ENCODE results near the gene USP38.
"Not testable (repeated sequence)": the region's sequence is repeated elsewhere in the genome, so short reads cannot be mapped to it uniquely, and the experiment has no call there.

USP38 gene, protein sequence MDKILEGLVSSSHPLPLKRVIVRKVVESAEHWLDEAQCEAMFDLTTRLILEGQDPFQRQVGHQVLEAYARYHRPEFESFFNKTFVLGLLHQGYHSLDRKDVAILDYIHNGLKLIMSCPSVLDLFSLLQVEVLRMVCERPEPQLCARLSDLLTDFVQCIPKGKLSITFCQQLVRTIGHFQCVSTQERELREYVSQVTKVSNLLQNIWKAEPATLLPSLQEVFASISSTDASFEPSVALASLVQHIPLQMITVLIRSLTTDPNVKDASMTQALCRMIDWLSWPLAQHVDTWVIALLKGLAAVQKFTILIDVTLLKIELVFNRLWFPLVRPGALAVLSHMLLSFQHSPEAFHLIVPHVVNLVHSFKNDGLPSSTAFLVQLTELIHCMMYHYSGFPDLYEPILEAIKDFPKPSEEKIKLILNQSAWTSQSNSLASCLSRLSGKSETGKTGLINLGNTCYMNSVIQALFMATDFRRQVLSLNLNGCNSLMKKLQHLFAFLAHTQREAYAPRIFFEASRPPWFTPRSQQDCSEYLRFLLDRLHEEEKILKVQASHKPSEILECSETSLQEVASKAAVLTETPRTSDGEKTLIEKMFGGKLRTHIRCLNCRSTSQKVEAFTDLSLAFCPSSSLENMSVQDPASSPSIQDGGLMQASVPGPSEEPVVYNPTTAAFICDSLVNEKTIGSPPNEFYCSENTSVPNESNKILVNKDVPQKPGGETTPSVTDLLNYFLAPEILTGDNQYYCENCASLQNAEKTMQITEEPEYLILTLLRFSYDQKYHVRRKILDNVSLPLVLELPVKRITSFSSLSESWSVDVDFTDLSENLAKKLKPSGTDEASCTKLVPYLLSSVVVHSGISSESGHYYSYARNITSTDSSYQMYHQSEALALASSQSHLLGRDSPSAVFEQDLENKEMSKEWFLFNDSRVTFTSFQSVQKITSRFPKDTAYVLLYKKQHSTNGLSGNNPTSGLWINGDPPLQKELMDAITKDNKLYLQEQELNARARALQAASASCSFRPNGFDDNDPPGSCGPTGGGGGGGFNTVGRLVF

DNA sequence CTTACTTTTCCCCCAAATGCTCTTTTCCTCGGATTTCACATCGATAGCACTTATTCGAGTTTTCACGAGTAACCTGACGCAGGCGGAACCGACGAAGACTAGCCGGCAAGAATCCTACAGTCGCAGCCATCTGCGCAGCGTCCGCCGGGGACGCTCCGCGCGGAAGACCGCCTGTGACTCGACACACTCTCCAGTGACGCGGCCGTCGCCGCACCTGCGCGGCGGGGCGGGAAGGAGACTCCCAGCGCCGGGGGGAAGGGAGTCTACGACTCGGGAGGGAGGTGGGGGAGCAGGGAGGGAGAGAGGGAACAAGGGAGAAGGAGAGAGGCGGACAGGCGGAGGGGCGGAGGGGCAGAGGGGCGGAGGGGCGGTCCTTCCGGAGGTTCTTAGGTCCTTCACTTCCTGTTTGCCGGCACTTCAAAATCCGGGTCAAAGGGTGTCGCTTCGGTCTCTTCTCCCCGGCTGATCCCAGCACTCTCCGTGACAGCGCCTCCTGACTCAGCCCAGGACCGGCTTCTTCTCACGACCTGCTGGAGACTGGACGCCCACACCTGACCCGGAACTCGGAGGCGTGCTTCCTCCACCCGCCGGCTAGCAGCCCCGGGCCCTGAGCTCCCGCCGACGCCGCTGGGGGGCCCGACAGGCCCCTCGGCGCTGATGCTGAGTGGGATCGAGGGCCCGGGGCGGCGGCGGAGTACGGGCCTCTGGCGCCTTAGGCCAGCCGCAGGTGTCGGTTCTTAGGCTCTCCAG, at the start of gene USP38:
TSS of gene USP38 (plus strand) at position 415 of the 750 bp plus-strand sequence. CDS start 534 bp downstream, outside the sequence.
- DNase-seq (ENCODE audit: low read depth) = peak; percentile 87

DNA sequence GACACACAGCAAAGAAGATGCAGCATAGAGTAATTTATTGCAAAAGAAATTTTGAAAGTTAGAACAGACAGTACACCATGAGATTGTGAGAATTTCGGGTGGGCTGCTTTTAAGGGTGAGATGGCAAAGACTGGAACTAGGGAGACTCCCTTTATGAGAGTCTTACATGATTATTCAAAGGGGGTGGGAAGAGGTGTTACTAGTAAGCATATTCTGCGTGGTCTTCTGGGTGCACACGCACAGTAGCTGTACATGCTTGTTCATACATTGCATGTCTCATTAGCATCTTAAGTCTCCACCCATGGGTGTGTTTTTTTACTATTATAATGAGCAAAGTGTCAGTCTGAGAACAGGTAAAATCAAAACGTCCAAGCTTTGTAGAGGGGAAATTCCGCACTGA, 49.4 kb upstream of the USP38 start:
- no peak for DNase-seq (ENCODE audit: low read depth)

DNA sequence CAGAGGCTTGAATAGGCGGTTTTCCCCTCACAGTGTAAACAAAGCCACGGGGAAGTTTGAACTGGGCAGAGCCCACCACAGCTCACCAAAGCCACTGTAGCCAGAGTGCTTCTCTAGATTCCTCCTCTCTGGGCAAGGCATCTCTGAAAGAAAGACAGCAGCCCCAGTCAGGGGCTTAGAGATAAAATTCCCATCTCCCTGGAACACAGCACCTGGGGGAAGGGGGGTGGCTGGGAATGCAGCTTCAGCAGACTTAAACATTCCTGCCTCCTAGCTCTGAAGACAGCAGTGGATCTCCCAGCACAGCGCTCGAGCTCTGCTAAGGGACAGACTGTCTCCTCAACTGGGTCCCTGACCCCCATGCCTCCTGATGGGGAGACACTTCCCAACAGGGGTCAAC, 44.0 kb upstream of the USP38 start:
- DNase-seq (ENCODE audit: low read depth) = no peak

DNA sequence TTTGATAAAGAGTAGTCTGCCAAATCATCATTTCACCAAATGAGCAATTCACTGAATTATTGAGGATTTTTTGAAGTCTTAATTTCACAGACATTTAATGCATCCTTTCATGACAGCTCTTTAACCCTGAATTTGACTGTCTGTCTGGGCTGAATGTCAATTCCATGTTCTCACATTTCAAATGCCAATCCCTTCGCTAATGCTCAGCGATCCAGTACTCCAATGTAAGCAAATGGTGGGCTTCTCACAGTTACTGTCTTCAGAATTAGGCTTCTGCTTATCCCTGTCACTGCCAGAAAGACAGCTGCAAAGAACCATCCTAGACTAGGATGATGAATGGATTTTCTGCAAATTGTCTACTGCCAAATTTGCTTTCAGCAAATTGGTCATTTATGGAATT, 36.2 kb upstream of the USP38 start:
- no peak for DNase-seq (ENCODE audit: low read depth)

DNA sequence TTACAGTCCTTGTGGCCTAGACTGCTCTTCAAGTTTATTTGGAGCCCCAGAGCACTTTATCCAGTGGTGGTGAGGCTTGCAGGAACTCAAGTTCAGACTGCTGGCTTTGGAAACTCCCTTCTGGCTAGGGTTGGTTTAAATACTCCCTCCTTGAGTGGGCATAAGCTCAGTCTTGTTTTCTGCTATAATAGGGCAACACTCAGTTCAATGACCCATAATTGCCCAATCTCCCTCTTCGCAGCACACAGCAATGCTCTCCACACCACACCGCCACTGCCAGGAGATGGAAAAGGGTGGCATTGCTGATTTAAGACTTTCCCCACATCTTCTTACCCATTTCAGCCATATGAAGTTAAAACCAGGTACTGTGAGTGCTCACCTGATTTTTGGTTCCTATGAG, 27.9 kb upstream of the USP38 start:
- no peak for DNase-seq (ENCODE audit: low read depth)

DNA sequence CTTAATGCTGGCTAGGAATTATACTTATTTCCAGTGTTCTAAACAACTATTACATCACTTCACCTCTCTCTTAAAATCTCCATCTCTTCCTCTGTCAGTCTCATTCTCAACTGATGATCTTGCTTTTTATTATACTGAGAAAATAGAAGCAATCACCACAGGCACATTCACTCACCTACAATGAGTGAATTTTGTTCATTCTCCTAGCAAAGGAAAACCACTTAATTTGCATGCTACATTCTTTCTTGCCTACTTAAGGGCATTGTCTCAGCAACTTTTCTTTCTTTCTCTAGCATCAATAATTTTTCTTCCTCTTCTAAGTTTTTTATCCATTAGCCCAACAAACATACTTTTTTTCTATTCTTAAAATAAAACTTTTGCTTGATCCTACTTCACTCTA, 21.1 kb upstream of the USP38 start:
- no peak for DNase-seq (ENCODE audit: low read depth)

DNA sequence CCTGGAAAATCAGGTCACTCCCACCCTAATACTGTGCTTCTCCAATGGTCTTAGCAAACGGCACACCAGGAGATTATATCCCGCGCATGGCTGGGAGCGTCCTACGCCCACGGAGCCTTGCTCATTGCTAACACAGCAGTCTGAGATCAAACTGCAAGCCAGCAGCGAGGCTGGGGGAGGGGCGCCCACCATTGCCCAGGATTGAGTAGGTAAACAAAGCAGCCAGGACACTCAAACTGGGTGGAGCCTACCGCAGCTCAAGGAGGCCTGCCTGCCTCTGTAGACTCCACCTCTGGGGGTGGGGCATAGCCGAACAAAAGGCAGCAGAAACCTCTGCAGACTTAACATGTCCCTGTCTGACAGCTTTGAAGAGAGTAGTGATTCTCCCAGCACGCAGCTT, 18.0 kb upstream of the USP38 start:
- not testable (repeated sequence) for DNase-seq (ENCODE audit: low read depth)

DNA sequence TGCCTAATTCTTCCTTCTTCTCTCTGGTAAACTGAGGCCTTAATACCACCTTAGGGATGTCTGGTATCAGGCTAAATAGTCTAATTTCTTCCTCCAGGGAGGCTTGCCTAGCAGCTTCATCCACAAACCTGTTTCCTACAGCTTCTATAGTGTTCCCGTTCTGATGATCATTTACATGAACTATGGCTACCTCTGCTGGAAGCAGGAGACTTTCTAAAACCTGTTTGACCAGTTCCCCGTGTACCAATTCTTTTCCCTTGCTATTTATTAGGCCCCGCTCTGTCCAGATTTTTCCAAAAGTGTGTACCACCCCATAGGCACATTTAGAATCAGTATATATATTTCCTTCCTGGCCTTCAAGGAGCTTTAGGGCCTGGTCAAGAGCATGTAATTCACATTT, 5.8 kb upstream of the USP38 start:
- DNase-seq (ENCODE audit: low read depth) = no peak

DNA sequence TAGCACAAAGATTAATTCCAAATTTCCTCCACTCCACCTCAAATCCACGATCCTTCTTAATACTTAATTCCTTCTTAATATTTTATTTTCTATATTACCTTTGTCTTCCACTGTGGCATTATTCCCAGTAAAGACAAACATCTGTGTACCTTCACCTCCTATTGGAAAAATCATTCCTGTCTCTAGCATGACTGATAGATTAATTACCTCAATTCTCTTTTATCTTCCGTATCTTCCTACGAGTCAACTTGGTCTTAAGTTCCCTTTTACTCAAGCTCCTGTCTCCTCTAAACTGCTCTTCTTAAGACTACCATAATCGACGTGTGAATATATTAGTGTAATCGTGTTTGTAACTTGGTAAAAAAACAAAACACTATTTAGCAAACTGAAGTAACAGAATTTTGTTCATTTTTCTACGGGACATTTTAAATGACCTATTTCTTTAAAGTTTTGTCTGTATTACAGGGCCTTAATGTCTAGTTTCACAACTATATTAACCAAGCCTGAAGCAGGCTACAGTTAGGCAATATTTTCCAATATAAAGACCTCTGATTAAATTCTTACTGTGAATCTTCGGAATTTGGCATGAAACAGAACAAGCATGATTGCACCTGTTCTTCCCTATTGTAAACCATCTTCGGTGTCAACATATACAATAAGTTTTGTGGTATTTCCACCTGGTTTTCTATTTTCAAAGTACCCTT, 1.1 kb upstream of the USP38 start:
- no peak for DNase-seq (ENCODE audit: low read depth)

DNA sequence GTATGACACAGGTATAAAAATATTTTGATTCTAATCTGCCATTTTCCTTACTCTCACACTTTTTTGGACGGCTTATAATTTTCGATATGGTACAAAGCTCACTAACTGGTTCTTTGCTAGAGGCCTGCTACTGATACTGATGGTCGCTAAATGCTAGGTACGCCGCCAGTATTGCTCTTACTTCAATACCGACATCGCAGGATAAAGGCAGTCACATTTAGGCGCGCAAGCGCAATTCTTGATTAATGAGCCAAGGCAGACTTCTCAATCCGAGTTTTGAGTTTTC, 557 bp upstream of the USP38 start:
- no peak for DNase-seq (ENCODE audit: low read depth)

DNA sequence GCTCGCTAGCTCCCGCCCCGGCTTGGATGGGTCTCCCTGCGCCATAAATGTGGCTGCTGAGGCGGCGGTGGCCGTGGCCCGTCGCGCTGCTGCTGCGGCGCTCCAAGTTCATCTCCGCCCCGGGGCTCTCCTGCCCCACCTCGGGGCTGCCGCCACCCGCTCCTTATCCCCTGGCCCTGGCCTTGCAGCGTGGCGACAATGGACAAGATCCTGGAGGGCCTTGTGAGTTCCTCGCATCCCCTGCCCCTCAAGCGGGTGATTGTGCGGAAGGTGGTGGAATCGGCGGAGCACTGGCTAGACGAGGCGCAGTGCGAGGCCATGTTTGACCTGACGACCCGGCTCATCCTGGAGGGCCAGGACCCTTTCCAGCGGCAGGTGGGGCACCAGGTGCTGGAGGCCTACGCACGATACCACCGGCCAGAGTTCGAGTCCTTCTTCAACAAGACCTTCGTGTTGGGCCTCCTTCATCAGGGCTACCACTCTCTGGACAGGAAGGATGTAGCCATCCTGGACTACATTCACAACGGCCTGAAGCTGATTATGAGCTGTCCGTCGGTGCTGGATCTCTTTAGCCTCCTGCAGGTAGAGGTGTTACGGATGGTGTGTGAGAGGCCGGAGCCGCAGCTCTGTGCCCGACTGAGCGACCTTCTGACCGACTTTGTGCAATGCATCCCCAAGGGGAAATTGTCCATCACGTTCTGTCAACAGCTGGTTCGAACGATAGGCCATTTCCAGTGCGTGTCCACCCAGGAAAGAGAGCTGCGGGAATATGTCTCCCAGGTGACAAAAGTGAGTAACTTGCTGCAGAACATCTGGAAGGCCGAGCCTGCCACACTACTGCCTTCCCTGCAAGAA, 763 bp downstream of the USP38 start:
- no peak for DNase-seq (ENCODE audit: low read depth)

DNA sequence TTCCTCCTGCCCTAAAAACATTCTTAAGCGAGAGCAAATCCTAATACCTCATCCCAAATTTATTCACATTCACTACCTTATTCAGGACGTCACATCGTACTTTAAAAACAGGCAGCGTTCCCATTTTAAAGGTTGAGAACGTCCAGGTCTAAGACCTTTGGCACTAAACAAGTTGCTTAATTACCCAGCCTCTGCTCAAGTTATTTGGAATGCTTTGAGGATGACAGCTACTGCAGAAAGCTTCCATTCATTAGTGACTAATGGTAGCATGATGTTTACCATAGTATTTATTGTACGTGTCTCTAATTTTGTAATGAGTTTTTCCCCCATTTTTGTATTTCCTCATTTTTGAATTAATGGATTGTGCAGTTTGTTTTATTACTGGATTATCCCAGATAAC, 1.5 kb downstream of the USP38 start:
- DNase-seq (ENCODE audit: low read depth) = no peak

DNA sequence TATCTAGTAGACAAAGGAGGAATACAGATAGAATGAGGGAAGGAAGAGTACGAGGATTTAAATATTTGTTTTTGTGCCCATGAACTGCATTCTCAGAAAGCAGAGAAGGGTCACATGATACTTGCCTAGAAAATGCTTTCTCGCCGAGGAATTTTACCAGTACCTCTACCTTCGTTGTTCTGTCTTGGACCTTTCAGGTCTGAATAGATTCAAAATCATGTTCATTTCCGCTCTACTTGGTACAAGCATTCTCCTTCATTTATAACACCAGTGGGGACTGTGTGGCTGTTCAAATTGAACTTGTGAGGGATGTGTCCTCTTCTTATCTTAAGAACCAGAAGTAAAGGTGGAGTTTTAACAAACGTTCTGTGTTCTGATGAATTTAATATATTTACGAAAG, 1.9 kb downstream of the USP38 start:
- no peak for DNase-seq (ENCODE audit: low read depth)

DNA sequence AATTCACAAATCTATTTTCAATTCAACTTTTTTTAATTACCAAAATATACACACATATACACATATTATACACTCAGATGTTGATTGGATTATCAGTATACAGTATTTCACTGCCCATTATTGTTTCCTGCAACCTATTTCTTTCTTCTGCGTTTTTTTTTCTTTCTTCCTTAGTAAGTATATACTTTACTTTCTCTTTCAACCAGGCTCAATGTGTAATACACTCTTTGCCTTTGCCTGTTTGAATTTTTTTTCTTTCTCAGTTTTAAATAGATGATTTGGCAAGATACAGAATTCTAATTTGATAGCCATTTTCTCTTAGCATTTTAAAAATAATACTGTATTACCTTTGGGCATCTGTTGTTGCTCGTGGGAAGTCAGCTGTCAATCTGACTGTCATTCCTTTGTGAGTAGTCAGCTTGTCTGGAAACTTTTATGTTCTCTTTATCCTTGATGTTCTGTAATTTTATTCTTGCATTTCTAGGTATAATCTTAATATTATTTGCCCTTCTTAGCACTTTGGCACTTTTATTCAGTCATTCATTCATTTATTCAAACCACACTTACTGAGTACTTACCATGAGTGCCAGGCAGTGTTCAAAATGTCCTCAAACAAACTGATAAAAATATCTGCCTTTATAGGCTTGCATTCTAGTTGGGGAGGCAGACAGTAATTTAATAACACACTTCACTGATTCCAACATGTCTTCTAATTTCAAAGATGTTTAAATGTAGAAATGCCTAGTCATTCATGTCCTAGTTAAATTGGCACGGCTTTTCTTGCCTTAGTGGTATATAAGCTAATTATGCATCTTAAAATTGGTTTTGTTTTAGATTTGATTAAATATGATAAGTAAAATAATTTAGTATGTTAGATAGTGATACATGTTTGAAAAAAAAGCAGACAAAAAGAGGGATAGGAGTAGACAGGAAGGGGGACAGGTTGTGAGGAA, 3.7 kb downstream of the USP38 start:
- DNase-seq (ENCODE audit: low read depth) = no peak

DNA sequence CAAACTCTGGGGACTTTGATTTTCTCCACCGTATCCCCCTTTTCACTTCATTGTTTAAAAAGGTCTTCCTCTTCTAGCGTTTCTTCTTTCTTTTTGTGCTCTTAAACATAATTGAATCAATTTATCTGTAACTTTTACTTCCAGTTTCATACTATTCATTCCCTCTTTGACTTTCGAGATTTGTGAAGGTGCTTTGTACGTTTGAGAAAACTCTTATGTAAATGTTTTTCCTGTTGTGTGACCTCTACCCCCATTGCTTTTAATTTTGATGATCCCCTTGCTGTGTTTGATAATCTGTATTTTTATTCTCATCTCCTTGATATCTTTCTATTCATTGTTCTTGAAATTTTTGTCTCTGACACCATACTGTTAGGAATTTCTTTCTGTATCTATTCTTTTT, 4.8 kb downstream of the USP38 start:
- DNase-seq (ENCODE audit: low read depth) = no peak

DNA sequence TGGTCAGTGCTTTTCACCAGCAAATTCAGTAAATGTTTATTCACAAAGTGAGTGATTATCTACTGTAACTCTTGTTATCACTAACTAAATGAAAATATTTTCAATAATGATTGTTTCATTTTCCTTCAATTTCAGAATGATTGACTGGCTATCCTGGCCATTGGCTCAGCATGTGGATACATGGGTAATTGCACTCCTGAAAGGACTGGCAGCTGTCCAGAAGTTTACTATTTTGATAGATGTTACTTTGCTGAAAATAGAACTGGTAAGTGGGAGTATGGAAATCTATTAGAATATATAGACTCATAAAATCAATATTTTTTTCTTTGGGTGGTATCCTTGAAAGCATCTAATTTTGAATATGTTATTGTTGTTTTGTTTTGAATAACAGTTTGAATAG, 10.9 kb downstream of the USP38 start:
- DNase-seq (ENCODE audit: low read depth) = no peak

DNA sequence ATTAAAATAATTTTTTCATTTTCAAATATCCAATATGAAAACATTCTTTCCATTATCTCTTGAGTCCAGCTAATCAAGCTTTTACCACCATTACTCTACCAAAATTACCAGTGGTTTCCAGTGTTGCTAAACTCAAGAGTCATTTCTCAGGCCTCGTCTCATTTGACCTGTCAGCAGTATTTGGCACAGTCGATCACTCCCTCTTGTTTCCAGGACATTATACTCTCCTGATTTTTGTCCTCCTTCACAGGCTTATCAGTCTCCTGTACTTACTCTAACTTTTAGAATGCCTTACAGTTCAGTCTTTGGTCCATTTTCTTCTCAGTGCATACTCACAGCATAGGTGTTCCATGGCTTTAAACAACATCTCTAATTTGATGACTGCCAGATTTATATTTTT, 11.6 kb downstream of the USP38 start:
- DNase-seq (ENCODE audit: low read depth) = no peak

DNA sequence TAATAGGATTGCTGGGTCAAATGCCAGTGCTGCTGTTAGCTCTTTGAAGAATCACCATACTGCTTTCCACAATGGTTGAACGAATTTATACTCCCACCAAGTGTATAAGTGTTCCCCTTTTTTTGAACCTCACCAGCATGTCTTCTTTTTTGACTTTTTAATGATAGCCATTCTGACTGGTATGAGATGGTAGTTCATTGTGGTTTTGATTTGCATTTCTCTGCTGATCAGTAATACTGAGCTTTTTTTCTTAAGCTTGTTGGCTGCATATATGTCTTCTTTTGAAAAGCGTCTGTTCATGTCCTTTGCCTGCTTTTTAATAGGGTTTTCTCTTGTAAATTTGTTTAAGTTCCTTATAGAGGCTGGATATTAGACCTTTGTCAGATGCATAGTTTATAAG, 14.8 kb downstream of the USP38 start:
- no peak for DNase-seq (ENCODE audit: low read depth)

DNA sequence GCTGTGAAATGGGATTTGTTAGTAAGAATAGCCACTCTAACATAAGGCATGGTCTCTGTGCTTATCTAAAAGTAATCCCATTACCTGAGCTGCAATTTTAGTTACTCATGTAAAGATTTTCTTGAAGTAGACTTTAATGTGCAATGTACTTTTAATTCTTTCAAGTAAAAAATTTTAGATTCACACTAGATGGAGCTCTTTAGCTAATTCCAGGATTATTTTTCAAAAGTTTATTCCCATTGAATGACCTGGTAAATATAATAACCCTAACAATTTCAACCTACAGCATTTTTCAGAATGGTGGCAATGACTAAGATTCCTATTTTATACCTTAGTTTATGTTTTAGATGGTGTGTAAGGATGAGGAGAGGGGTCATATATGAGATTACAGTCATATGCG, 18.1 kb downstream of the USP38 start:
- DNase-seq (ENCODE audit: low read depth) = no peak

DNA sequence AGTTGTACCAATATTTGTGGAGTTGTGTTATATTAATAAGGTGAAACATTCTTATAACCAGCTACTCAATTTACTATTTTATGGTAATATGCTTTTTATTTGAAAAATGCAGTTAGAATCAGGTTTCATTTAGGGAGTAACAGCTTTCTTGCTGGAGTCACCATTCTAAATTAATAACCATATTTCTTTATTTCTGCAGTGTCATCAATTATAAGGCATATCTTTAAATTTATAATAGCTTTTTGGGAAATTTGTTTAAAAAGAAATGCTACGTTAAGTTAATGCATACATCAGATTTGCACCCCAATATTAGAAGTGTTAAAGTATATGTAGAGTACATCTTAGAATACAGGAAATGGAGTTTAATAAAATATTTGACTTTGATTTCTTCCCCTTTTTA, 18.9 kb downstream of the USP38 start:
- no peak for DNase-seq (ENCODE audit: low read depth)
